GM18870 (cell line): ENCODE data around the gene MLXIP.
"Not testable (repeated sequence)": the region's sequence is repeated elsewhere in the genome, so short reads cannot be mapped to it uniquely, and the experiment has no call there.

Experiments
- ATAC-seq: cut with Tn5 transposase; IDR thresholded peaks from one replicate; pipeline ENCODE4 v1.9.1; 2021; ENCODE audit warnings: moderate library complexity; ENCODE audit not compliant: unreplicated experiment

Gene MLXIP

GRCh38 chr12:122094735-122095631, 16.4 kb downstream of the MLXIP start:
- ATAC-seq, result no peak

- ATAC-seq, result no peak
Observed at GRCh38 chr12:122096014-122096413, 17.5 kb downstream of the MLXIP start.

DNA sequence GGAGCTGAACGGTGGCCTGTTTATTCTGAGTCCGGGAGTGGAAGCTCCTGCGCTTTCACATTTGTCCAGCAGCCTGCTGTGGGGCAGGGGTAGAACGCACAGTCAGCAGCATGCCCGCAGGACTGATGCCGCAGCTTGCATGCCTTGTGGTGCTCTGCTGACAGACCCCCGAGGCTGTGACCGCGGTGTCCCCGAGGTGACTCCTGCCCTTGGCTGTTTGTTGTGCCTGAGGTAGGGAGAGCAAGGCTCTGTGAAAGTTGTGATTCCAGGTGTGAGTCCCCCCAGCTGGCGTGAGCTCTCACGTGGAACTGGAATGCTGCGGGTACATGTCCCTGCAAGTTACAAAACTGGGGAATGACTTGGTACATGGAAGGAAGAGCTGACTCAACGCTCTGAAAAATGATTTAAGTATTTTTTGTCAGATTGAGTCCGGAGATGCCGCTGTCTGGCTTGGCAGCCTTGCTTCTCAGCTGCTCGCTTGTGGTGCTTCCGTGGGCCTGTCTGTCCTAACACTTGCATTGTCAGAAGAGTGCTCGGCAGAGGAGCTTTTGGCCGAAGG, 18.1 kb downstream of the MLXIP start:
- ATAC-seq, result no peak

DNA sequence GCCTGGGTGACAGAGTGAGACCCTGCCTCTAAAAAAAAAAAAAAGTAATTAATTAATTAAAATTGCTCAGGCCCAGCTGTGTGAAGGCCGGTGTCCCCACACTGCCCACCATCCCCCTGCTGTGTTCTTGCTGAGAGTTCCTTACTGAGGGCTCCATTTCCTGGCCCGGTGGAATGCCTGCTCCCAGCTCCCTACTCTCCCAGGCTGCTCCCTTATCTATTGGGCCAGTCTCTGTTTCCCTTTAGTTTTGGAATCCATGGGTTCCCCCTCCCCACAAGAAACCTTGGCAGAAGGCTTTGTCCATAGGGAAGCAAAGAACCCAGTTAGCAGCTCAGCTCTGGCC, 19.0 kb downstream of the MLXIP start:
- no peak for ATAC-seq

DNA sequence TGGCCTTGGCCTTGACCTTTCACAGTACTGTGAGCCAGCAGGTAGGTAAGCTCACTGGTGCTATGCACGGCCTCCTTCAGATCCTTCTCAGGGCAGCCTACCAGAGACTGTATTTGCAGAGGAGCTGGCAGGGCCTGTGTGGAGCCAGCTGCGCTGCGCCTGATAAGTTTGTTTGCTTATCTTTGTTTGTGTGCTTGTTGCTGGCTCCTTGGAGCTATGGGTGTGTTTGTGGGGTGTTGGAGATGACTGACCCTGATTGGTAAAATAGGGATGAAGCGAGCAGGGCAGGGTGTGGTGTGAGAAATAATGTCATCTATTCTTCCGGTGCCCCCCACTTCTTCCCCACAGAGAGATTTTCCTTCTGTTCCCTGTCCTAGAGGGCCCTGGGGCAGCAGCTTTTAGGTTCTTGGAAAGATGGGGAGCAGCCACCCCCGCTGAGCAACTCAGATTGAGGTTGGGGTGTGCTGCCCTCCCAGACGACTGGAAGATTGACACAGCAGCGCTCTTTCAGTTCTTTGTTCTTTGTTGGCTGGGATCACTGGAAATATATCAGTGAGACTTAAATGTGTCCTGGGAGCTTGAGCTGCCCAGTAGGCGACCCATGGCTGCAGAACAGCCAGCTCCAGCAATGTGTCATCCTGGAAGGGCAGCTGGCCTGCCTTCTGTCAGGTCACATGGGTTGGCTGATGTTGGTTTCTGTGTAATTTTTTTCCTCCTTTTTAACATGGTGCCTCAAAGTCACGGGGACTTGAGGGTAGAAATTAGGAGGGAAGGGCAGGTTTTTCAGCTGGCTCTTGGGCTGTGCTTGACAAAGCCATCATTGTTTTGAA, 19.6 kb downstream of the MLXIP start:
- ATAC-seq, result no peak

DNA sequence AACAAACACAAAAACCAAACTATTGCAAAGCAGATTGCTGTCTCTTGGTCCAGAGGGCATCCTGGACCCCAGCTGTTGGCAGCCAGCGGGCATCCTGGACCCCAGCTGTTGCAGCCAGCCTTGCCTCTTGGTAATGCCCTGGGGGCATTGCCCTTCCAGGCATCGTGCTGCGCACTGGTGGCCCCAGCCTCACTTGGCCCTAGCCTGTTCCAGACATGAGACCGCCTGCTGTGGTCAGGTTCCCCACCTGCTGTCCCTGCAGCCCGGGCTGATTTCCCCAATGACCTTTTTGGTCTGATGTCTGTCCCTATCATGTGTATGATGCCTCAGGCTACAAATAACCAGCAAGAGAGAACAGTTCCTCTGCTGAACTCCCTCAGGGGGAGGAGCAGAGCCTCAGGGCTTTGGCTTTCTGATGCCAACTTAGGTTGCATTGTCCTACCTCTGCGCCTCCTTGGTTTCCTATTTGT, 20.8 kb downstream of the MLXIP start:
- ATAC-seq, result no peak

DNA sequence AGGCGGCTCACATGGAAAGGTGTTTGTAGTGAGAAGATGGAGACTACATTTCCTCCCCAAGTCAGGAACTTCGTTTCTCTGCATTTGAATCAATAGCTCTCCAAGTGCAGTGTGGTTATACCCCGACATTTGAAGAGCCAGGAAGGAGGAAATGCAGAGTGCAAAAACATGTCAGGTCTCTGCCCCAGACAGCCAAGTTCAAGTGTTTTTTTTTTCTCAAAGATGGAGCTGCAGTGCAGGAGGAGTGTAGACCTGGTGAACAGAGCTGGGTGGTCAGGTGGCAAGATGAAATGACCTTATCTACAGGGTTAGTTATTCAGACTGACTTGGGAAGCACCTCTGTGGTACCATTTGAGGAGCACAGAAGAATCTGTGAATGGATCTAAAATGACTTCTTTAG, 21.3 kb downstream of the MLXIP start:
- no peak for ATAC-seq

- no peak for ATAC-seq
Observed at GRCh38 chr12:122100568-122100967, 22.0 kb downstream of the MLXIP start.

DNA sequence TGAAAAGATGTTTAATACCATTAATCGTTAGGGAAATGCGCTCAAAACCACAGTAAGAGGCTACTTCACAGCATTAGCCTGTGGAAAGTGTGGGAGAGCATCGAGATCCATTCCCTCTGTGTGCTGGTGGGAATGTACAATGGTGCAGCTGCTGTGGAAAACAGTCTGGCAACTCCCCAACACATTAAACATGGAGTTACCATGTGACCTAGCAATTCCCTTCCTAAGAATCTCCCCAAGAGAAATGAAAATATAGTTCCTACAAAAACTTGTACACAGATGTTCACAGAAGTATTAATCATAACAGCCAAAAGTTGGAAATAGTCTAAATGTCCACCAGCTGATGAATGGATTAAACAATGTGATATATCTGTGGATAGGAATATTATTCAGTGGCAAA, 23.8 kb downstream of the MLXIP start:
- no peak for ATAC-seq

- no peak for ATAC-seq
Observed at GRCh38 chr12:122104844-122105243, 26.3 kb downstream of the MLXIP start.

DNA sequence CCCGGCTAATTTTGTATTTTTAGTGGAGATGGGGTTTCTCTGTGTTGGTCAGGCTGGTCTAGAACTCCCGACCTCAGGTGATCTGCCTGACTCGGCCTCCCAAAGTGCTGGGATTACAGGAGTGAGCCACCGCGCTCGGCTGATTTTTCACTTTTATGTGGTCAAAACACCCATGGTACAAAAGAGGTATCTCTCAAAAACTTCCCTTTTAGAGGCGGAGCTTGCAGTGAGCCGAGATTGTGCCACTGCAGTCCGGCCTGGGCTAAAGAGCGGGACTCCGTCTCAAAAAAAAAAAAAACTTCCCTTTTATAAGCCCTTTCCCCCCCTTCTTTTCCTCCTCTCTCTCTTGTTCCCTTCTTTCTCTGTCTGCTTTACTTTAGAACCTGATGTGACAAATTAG, 26.9 kb downstream of the MLXIP start:
- not testable (repeated sequence) for ATAC-seq

GRCh38 chr12:122106843-122107242, 28.3 kb downstream of the MLXIP start:
- ATAC-seq, result no peak

GRCh38 chr12:122107261-122107660, 28.7 kb downstream of the MLXIP start:
- no peak for ATAC-seq

DNA sequence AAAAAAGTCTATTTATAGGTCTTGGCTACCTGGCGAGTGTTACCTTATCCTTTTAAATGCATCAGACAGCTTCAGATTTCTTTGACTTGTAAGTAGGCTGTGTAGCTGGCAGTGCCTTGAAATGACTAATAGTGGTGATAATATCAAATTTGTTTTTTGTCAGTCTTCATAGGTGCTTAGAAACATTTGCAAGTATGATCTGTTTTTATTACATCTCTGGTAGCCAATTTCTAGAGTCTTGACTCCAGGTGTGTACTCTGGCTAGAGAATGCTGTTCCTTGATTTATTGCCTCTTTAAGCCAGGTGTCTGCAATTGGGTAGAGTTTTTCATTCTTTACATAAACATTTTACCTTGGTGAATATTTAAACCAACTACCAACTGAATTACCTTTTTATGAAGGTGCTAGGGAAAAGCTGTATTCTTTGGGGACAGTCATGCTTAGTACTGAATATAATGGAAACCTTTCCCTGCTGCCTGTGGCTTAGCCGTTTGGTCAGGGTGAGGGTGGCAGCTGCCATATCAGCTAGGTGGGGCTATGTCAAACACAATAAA, 32.6 kb downstream of the MLXIP start:
- ATAC-seq, result no peak

GRCh38 chr12:122116707-122117535, 38.4 kb downstream of the MLXIP start:
- ATAC-seq, result no peak

GRCh38 chr12:122117979-122118378, 39.4 kb downstream of the MLXIP start:
- no peak for ATAC-seq

GRCh38 chr12:122121341-122121740, 42.8 kb downstream of the MLXIP start:
- not testable (repeated sequence) for ATAC-seq

DNA sequence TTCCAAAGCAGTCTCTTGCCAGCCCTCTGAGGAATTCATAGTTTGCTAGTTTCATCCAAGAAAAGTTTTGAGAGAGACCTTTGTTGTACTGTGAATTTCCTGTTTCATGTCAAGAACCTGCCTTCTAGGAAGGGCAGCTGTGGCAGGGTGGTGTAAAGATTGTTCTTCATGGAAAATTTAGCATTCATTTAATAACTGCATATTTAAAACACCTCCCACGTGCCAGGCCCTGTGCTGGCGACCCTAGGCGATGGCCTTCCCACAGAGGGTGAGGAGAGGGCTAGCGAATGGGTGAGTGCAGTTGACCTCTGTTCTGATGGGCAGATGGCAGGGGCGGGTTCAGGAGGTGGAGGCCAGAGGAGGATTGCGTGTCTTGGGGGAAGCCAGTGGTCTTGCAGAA, 43.2 kb downstream of the MLXIP start:
- no peak for ATAC-seq

DNA sequence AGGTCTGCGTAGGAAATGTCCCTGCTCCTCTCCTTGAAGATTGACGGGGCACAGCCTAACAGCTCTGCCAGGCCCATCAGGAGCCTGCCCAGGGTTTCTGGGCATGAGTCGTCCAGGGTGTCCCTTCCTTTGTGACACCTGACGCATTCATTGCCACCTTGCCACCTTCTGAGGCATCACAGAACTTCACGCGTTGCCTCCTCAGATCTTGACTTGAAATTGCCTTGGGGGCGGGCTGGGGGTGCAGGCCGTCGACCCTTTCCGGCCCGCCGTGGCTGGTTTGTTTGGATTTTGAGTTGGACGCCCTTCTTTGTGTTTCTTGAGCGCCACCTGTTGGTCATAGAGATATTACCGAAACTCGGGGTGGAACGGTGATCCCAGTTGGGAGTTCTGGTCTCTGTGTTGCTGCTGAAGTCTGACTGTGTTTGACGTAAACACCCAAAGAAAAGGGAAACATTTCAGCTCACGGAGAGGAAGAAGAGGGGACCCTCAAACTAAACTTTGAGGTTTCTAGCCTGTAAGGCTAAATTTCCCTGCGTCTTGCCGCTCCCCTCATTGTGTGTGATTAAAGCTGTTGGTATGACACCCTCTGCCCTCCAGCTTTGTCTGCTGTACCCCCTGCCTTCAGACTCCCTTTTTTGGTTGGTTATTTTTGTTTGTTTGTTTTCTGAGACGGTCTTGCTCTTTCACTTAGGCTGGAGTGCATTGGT, 44.6 kb downstream of the MLXIP start:
- no peak for ATAC-seq

GRCh38 chr12:122123761-122124145, 45.2 kb downstream of the MLXIP start:
- ATAC-seq, result no peak
